GM12873 (cell line): ENCODE data around the gene PTGDS.

Source experiments
- TF ChIP-seq, protein P1 (sequence below): IDR thresholded peaks from 2 replicates; pipeline ENCODE4 v1.5.1; 2012; ENCODE audit warnings: low read depth, mild to moderate bottlenecking, moderate library complexity, low read length, control low read depth; ENCODE audit not compliant: insufficient read depth; ENCODE audit errors: missing control alignments

Gene PTGDS

DNA sequence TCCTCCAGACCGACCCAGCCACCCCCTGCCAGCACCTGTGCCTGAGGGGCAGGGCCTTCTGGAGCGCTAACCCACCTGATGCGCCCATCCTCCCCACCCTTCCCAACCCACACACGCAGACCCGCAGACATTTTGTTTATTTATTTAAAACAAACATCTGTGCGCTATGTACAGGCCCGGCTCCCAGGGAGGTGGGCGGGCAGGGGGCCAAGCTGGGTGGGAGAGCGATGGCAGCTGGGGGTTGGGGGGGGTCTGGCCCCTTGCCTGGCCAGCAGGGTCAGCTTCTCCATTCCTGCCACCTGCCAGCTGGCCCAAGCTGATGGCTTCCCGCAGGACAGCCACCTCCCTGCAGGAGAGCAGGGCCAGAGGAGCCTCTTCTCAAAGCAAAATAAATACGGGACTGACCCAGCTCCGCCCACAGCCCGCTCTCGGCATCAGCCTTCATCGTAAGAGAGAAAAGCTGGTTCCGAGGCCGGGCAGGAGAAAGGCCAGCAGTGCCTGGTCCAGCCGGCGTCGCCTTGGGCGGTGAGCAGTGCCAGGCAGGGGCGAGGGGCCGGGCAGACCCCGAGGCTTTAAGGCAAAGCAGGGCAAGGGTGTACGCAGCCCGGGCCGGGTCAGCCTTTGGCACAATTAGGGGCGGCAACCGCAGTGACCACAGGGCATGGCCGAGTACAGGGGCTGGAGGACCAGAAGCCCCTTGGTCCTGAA, 30.0 kb downstream of the PTGDS start:
- TF ChIP-seq, protein P1, sequence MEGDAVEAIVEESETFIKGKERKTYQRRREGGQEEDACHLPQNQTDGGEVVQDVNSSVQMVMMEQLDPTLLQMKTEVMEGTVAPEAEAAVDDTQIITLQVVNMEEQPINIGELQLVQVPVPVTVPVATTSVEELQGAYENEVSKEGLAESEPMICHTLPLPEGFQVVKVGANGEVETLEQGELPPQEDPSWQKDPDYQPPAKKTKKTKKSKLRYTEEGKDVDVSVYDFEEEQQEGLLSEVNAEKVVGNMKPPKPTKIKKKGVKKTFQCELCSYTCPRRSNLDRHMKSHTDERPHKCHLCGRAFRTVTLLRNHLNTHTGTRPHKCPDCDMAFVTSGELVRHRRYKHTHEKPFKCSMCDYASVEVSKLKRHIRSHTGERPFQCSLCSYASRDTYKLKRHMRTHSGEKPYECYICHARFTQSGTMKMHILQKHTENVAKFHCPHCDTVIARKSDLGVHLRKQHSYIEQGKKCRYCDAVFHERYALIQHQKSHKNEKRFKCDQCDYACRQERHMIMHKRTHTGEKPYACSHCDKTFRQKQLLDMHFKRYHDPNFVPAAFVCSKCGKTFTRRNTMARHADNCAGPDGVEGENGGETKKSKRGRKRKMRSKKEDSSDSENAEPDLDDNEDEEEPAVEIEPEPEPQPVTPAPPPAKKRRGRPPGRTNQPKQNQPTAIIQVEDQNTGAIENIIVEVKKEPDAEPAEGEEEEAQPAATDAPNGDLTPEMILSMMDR: no peak

DNA sequence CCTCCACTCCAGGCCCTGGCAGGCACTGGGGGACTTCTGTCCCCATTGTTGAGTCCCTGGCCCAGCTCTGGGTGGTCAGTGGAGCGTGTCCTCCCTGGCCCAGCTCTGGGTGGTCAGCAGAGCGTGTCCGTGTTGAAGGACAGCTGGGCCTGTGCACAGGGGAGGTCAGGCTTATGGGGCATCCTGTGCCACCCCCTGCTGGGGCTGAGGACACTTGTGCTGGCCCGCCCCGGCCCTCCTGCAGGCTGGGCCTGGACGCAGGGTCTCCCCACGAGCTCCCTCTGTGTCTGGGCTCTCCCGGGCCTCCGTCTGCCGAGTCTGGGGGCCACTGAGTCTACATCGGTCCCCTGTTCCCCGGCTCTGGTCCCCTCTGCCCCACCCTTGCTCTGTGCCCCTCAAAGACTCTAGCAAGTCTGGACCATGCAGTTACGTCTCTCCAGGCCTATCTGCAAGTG, 30.5 kb downstream of the PTGDS start:
- TF ChIP-seq, protein P1: no peak

DNA sequence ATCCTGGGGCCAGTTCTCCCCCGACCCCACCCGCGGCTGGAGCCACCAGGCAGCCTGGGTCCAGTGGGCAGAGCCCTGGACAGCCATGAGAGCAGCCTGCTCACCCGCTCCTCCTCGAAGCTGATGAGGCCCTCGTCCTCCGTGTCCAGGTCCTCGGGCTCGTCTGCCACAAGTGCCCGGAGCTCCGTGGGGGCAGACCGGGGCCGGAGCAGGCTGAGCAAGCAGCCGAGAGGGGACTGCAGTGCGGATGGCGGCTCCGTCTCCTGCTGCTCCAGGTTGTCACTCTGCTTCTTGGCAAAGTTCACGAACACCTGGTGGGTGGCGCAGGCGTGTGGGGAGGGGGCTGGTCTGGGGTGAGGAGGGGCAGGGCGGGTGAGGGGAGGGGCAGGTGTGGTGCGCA, 31.0 kb downstream of the PTGDS start:
- TF ChIP-seq, protein P1: no peak

DNA sequence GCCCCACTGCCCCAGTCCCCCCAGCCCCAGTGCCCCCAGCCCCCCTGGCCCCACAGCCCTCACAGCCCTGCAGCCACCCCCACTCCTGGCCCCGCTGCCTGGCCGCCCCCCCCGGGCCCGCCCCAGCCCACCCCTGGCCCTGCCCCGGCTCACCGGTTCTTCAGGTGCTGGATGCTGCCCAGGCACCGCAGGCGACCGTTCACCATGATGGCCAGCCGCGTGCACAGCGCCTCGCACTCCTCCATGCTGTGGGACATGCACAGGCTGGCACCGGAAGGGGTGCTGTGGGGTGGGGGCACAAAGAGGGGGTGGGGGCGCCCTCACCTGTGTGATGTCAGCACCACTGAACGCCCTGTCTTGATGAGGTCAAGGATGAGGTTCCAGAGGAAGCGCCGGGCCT, 31.9 kb downstream of the PTGDS start:
- TF ChIP-seq, protein P1: no peak

DNA sequence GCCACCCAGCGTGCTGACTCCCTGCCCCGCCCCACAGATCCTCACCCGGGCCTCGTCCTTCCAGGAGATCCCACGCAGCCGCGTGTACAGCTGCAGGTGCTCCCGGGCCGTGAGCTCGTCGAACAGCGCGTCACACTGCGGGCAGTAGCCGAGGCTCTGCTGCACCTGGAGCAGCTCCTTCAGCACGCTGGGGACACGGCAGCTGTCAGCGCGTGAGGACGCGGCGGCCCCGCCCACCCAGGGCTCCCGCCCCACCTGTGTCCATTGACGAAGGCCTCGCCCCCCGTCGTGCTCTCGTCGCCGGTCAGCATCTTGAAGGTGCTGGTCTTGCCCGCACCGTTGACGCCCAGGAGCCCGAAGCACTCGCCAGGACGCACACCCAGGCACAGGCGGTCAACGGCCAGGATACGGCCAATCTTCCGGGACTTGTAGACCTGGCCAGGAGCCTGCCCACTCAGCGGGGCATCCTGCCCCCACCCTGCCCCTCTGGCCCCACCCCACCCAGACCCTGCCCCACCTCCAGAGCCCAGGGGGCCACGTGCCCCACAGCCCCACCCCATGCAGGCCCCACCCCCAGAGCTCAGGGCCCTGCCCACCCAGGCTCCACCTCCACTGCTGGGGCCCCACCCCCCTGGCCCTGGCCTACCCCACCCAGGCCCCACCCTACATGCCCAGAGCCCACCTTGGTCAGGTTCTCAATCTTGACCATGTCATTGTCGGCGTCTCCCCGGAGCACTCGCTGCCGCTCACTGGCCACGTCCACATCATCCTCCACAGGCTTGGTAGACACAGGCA, 32.8 kb downstream of the PTGDS start:
- TF ChIP-seq, protein P1: no peak

DNA sequence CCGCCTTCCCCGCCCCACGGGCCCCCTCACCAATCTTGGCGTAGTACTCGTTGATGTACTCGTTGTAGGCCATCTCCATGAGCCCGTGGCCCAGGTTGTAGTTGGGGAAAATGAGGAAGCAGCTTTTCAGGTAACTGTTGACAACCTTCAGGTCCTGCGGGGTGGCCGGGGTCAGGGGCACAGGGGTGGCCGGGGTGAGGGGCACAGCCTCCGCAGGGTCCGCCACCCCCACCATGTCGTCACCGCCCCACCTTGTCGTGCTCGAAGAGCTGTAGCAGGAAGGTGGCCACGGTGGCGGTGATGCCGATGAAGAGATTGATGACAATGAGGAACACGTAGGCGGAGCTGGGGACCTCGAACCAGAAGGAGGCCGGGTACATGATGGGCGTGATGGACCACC, 33.9 kb downstream of the PTGDS start:
- TF ChIP-seq, protein P1: no peak

DNA sequence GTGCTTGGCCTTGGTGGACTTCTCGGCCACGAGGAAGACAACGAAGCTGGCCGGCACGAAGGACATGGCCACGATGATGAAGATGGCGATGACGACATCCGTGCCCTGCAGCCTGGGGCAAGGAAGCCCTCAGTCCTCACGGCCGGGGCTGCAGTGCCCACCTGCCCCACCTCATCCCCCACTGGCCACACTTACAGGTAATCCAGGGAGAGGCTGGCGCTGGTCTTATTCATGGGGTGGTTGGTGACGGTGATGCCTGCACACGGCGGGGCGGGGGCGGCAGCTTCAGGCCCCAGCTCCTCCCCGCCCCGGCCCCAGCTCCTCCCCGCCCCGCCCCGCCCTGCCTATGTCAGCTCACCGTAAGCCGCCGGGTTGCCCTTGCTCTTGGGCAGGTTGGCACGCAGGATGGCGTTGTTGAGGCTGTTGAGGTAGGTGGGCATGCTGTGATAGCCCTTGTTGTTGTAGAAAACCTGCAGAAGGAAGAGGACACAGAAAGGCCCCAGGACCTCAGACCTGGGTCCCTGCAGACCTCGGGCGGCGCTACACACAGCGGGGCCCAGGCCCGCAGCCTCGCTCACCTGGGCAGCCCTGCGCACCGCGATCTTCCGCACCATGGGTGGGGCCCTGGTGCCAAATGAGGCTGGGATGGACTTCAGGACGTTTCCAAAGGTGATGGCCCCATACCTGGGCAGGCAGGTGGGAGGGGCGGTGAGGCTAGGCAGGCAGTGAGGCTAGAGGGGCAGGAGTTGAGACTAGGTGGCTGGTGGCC, 34.8 kb downstream of the PTGDS start:
- TF ChIP-seq, protein P1: no peak
